ENCODE measurements around the gene TTLL9. TPM values are rescaled to one million over a fixed set of nuclear protein-coding genes. Genes with fewer than 3 reads are reported as not detected.
"Not testable (repeated sequence)": the region's sequence is repeated elsewhere in the genome, so short reads cannot be mapped to it uniquely, and the experiment has no call there.

Gene TTLL9
- total and polyA plus RNA-seq, 8 donors, result 0.15 to 0.43 (median 0.18) TPM; not detected in 5

- intact Hi-C loops (cut with DNase I; ENCODE audit: low total_unique reads), result loop anchor here (10.0 kb wide), 2 partner anchors 198 to 258 kb away; no protein-coding TSS in a partner anchor
- TF ChIP-seq POLR2AphosphoS5 (IDR thresholded peaks at IDR 0.05) (no peak), CTCF (IDR thresholded peaks at IDR 0.05) (no peak), POLR2A (IDR thresholded peaks at IDR 0.05) (no peak)
- 62 to 86% (median 75%) methylated on average over 2 of the region's 2 CpGs for WGBS, 5 donors
- Histone ChIP-seq H3K4me1 (peaks cover 0 to 11% (median 10%) of the 10 kb centered on the region in 4 donors), H3K36me3 (no peaks in the 10 kb centered on the region), H3K4me3 (no peak overlapping the region), H3K27me3 (peaks cover 0 to 13% (median 0%) of the 10 kb centered on the region in 3 donors), H3K9me3 (no peaks in the 10 kb centered on the region), H3K27ac (no peak overlapping the region)
- DNase-seq, result no peak
These were observed 43.4 kb upstream of the TTLL9 start for GRCh38 chr20:31827059-31827458.

- not testable (repeated sequence) for H3K9me3 ChIP-seq, DNase-seq, H3K4me3 ChIP-seq, H3K27ac ChIP-seq, H3K36me3 ChIP-seq, H3K4me1 ChIP-seq
- intact Hi-C loops (cut with DNase I; ENCODE audit: low total_unique reads), result loop anchor here (10.0 kb wide), 2 partner anchors 197 to 257 kb away; no protein-coding TSS in a partner anchor
- WGBS, 5 donors, result 89 to 96% (median 92%) methylated on average over 10 to 11 of the region's 11 CpGs
- H3K27me3 ChIP-seq, result peaks cover 0 to 13% (median 0%) of the 10 kb centered on the region in 3 donors
These were observed 42.4 kb upstream of the TTLL9 start for GRCh38 chr20:31828016-31828415.

- H3K27ac ChIP-seq, result no peak overlapping the region
- no peaks in the 10 kb centered on the region for H3K36me3 ChIP-seq
- WGBS, 5 donors, result 81 to 89% (median 84%) methylated on average over 6 of the region's 6 CpGs
- H3K9me3 ChIP-seq, result no peaks in the 10 kb centered on the region
- TF ChIP-seq POLR2AphosphoS5 (IDR thresholded peaks at IDR 0.05) (no peak), CTCF (IDR thresholded peaks at IDR 0.05) (no peak), POLR2A (IDR thresholded peaks at IDR 0.05) (no peak), EP300 (IDR thresholded peaks at IDR 0.05) (no peak)
- H3K4me3 ChIP-seq, result no peak overlapping the region
- H3K4me1 ChIP-seq, result peaks cover 0 to 10% (median 0%) of the 10 kb centered on the region in 4 donors
- DNase-seq, result no peak
- H3K27me3 ChIP-seq, result peaks cover 0 to 20% (median 0%) of the 10 kb centered on the region in 3 donors
- intact Hi-C loops (cut with DNase I; ENCODE audit: low total_unique reads), result loop anchor here (10.0 kb wide), 2 partner anchors 195 to 255 kb away; no protein-coding TSS in a partner anchor
These were observed 40.7 kb upstream of the TTLL9 start for GRCh38 chr20:31829731-31830130.

DNA sequence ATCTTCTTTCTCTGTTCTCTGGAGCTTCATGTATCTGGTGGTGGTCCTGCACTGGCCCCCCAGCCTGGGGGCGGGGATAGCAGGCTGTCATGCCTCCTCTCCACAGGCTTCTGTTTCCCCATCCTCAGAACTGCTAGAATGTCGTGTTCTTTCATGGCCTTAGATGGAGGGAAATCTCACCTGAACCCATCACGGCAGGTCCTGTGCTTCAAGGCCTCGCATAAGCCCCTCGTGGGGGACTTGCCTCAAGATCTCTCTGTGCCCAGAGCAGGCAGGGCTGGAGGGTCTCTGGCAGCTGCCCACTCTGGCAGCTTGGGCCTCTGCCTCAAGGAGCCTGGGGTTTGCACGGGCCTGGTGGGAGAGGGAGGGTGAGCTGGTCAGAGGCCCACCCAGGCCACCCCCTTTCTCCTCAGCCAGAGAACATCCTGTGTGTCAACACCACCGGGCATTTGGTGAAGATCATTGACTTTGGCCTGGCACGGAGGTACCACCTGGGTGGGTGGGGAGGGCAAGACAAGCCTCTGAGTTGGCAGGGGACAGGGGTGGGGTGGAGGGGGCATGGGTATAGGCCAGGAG, 39.9 kb upstream of the TTLL9 start:
- intact Hi-C loops (cut with DNase I; ENCODE audit: low total_unique reads), result no loop called here
- no peak for DNase-seq
- peaks cover 0 to 12% (median 0%) of the 10 kb centered on the region in 4 donors for H3K4me1 ChIP-seq
- TF ChIP-seq POLR2A (IDR thresholded peaks at IDR 0.05) (no peak), POLR2AphosphoS5 (IDR thresholded peaks at IDR 0.05) (no peak), CTCF (IDR thresholded peaks at IDR 0.05) (no peak), EP300 (IDR thresholded peaks at IDR 0.05) (no peak)
- no peaks in the 10 kb centered on the region for H3K36me3 ChIP-seq
- 78 to 94% (median 85%) methylated on average over 6 to 8 of the region's 8 CpGs for WGBS, 5 donors
- H3K4me3 ChIP-seq, result no peak overlapping the region
- peaks cover 0 to 20% (median 0%) of the 10 kb centered on the region in 3 donors for H3K27me3 ChIP-seq
- no peaks in the 10 kb centered on the region for H3K9me3 ChIP-seq
- H3K27ac ChIP-seq, result no peak overlapping the region

GRCh38 chr20:31831211-31831610, 39.2 kb upstream of the TTLL9 start:
- peaks cover 0 to 20% (median 0%) of the 10 kb centered on the region in 3 donors for H3K27me3 ChIP-seq
- peaks cover 5 to 19% (median 7%) of the 10 kb centered on the region in 4 donors for H3K4me1 ChIP-seq
- H3K4me3 ChIP-seq, result no peak overlapping the region
- no peaks in the 10 kb centered on the region for H3K36me3 ChIP-seq
- H3K9me3 ChIP-seq, result no peaks in the 10 kb centered on the region
- no peak for DNase-seq
- TF ChIP-seq EP300 (IDR thresholded peaks at IDR 0.05) (no peak), POLR2A (IDR thresholded peaks at IDR 0.05) (no peak), POLR2AphosphoS5 (IDR thresholded peaks at IDR 0.05) (no peak), CTCF (IDR thresholded peaks at IDR 0.05) (no peak)
- 76 to 90% (median 86%) methylated on average over 6 of the region's 6 CpGs for WGBS, 5 donors
- no peak overlapping the region for H3K27ac ChIP-seq
- intact Hi-C loops (cut with DNase I; ENCODE audit: low total_unique reads), result no loop called here

All from stomach (tissue), 9 donors.